Medulla oblongata (tissue), 1 donor: ENCODE data around the gene PAX2.

Experiments used
- DNase-seq: peaks from one replicate; pipeline ENCODE4 v3.0.0-alpha.2; 2015; ENCODE audit errors: extremely low spot score

The PAX2 gene

GRCh38 chr10:100817268-100817839 is 72.0 kb downstream of the PAX2 start:
- DNase-seq = no peak

GRCh38 chr10:100819424-100819823 is 74.0 kb downstream of the PAX2 start:
- DNase-seq = no peak

- no peak for DNase-seq
Observed at GRCh38 chr10:100823194-100823593, 77.8 kb downstream of the PAX2 start.

- DNase-seq = no peak
Observed at GRCh38 chr10:100824886-100825285, 79.5 kb downstream of the PAX2 start.

- no peak for DNase-seq
Observed at GRCh38 chr10:100825325-100825875, 80.0 kb downstream of the PAX2 start.

- no peak for DNase-seq
Observed at GRCh38 chr10:100826031-100826651, 80.8 kb downstream of the PAX2 start.

- DNase-seq = no peak
Observed at GRCh38 chr10:100826661-100826982, 81.2 kb downstream of the PAX2 start.

- DNase-seq = no peak
Observed at GRCh38 chr10:100826983-100827818, 81.8 kb downstream of the PAX2 start.

GRCh38 chr10:100827819-100828737 is 82.7 kb downstream of the PAX2 start:
- no peak for DNase-seq

- DNase-seq = no peak
Observed at GRCh38 chr10:100828738-100829096, 83.3 kb downstream of the PAX2 start.

GRCh38 chr10:100829097-100829870 is 83.9 kb downstream of the PAX2 start:
- no peak for DNase-seq

GRCh38 chr10:100829933-100830727 is 84.7 kb downstream of the PAX2 start:
- DNase-seq = no peak

GRCh38 chr10:100830728-100831111 is 85.3 kb downstream of the PAX2 start:
- DNase-seq = no peak

GRCh38 chr10:100831742-100832141 is 86.4 kb downstream of the PAX2 start:
- no peak for DNase-seq

- no peak for DNase-seq
Observed at GRCh38 chr10:100835810-100836209, 90.4 kb downstream of the PAX2 start.

GRCh38 chr10:100836891-100837290 is 91.5 kb downstream of the PAX2 start:
- DNase-seq = no peak

- no peak for DNase-seq
Observed at GRCh38 chr10:100837300-100837699, 91.9 kb downstream of the PAX2 start.

- DNase-seq = no peak
Observed at GRCh38 chr10:100838986-100839385, 93.6 kb downstream of the PAX2 start.

GRCh38 chr10:100841528-100841927 is 96.1 kb downstream of the PAX2 start:
- DNase-seq = no peak

GRCh38 chr10:100847440-100847839 is 102.1 kb downstream of the PAX2 start:
- DNase-seq = no peak
